NB4 (cell line): Measurements from ENCODE around the gene MARK3.
A peak's percentile ranks its signal among the peaks of the same experiment; 100 is the strongest.

Source experiments
- DNase-seq: peaks from one replicate; pipeline ENCODE4 v3.0.0; 2010; ENCODE audit warnings: low read depth
- H3K4me3 ChIP-seq: one replicate; pipeline ENCODE4 v1.5.1; 2011; ENCODE audit warnings: mild to moderate bottlenecking, low read depth, low read length, moderate library complexity
- CTCF ChIP-seq: IDR thresholded peaks from one replicate; pipeline ENCODE4 v1.5.1; 2012; ENCODE audit warnings: low read depth, low read length
- MAX ChIP-seq: IDR thresholded peaks from 2 replicates; pipeline ENCODE4 v1.6.1; 2011; ENCODE audit warnings: low read depth, low read length
- MYC ChIP-seq: IDR thresholded peaks from 2 replicates; pipeline ENCODE4 v1.6.1; 2011; ENCODE audit warnings: low read depth, low read length
- POLR2A ChIP-seq: IDR thresholded peaks from 2 replicates; pipeline ENCODE4 v1.6.1; 2011; ENCODE audit warnings: mild to moderate bottlenecking; ENCODE audit not compliant: insufficient read length; ENCODE audit errors: extremely low read depth

MARK3 gene

GRCh38 chr14:103401223-103402214 is 16.3 kb downstream of the MARK3 start:
- DNase-seq, result peak; percentile 35
- TF ChIP-seq POLR2A, result no peak
- no peak for TF ChIP-seq CTCF
- TF ChIP-seq MAX, result 0 out of 2 replicates have a peak, but pooled peaks have one; percentile 11
- no peak overlapping the region for H3K4me3 ChIP-seq

- DNase-seq, result no peak
- TF ChIP-seq POLR2A (no peak), MYC (no peak), MAX (no peak), CTCF (no peak)
- no peak overlapping the region for H3K4me3 ChIP-seq
Observed at GRCh38 chr14:103402695-103403094, 17.5 kb downstream of the MARK3 start.

- no peak for DNase-seq
Observed at GRCh38 chr14:103404032-103404918, 19.1 kb downstream of the MARK3 start.

GRCh38 chr14:103404920-103405319 is 19.7 kb downstream of the MARK3 start:
- TF ChIP-seq POLR2A, result no peak
- no peak for TF ChIP-seq CTCF
- TF ChIP-seq MAX, result no peak
- no peak for TF ChIP-seq MYC
- DNase-seq, result no peak
- no peak overlapping the region for H3K4me3 ChIP-seq

More at GRCh38 chr14:103404032-103404918, 19.1 kb downstream of the MARK3 start:
- TF ChIP-seq MYC (no peak), CTCF (no peak), MAX (no peak), POLR2A (no peak)
- H3K4me3 ChIP-seq, result no peak overlapping the region

- TF ChIP-seq MYC (no peak), POLR2A (no peak), CTCF (no peak), MAX (no peak)
Observed at GRCh38 chr14:103408491-103409155, 23.4 kb downstream of the MARK3 start.

More at GRCh38 chr14:103408491-103409155, 23.4 kb downstream of the MARK3 start:
- no peak for DNase-seq
- H3K4me3 ChIP-seq, result no peak overlapping the region
